K562 (cell line): ENCODE results near the gene TMED4. TPM values are rescaled to one million over a fixed set of nuclear protein-coding genes. Genes with fewer than 3 reads are reported as not detected.

Experiments used
- CAMTA2 ChIP-seq: fragments of 250-450 bp; sonication (Bioruptor Pico); conservative IDR thresholded peaks from 2 replicates; pipeline ENCODE4 v1.5.1; 2022
- DEAF1 ChIP-seq: fragments of 450-650 bp; formaldehyde crosslinking; IDR thresholded peaks from 2 replicates; pipeline ENCODE4 v1.4.0; 2020; ENCODE audit warnings: mild to moderate bottlenecking, moderate library complexity
- ETV6 ChIP-seq, 3 experiments: fragments of 150-350 bp in 1 of 3; sonication (generic) in 1 of 3; formaldehyde crosslinking in 1 of 3; IDR thresholded peaks; 2 replicates each; pipeline versions ENCODE4 v1.6.1 to v1.8.0; 2014 to 2022; ENCODE audit warnings: borderline replicate concordance in 2 of 3, low read depth in 2 of 3, antibody characterized with exemption in 1 of 3, low read length in 1 of 3, mild to moderate bottlenecking in 1 of 3, missing genetic modification reagents in 1 of 3
- HDGF ChIP-seq: fragments of 450-650 bp; IDR thresholded peaks from 2 replicates; pipeline ENCODE4 v1.6.1; 2016
- HNRNPL ChIP-seq: fragments of 200-400 bp; formaldehyde crosslinking; IDR thresholded peaks from 2 replicates; pipeline ENCODE4 v1.6.1; 2017; ENCODE audit warnings: low read depth, mild to moderate bottlenecking, low read length
- MXD1 ChIP-seq: fragments of 250-450 bp; sonication (Bioruptor Pico); IDR thresholded peaks from 2 replicates; pipeline ENCODE4 v1.8.0; 2021; ENCODE audit warnings: borderline replicate concordance, mild to moderate bottlenecking, moderate library complexity; ENCODE audit not compliant: poor library complexity, severe bottlenecking
- MXI1 ChIP-seq: IDR thresholded peaks from 2 replicates; pipeline ENCODE4 v1.6.1; 2011; ENCODE audit warnings: low read depth, mild to moderate bottlenecking, improper control_type of control experiment, low read length
- PHF8 ChIP-seq: fragments of 200-600 bp; sonication (generic); IDR thresholded peaks from 2 replicates; pipeline ENCODE4 v1.6.1; 2012; ENCODE audit warnings: mixed run types, mild to moderate bottlenecking, inconsistent platforms, low read length, moderate library complexity, borderline replicate concordance
- PRDM10 ChIP-seq: fragments of 450-650 bp; IDR thresholded peaks from 2 replicates; pipeline ENCODE4 v1.6.1; 2018; ENCODE audit not compliant: partially characterized antibody
- RFX7 ChIP-seq: fragments of 250-450 bp; sonication (Bioruptor Pico); IDR thresholded peaks from 2 replicates; pipeline ENCODE4 v1.5.1; 2021; ENCODE audit warnings: mild to moderate bottlenecking
- SMARCC2 ChIP-seq: fragments of 450-650 bp; IDR thresholded peaks from 2 replicates; pipeline ENCODE4 v1.6.1; 2017; ENCODE audit warnings: antibody characterized with exemption, moderate library complexity, mild to moderate bottlenecking, low read depth
- TAF15 ChIP-seq: fragments of 200-400 bp; formaldehyde crosslinking; IDR thresholded peaks from 2 replicates; pipeline ENCODE4 v1.6.1; 2017; ENCODE audit warnings: mild to moderate bottlenecking, low read depth, low read length, moderate library complexity
- TOE1 ChIP-seq, 2 experiments: fragments of 450-650 bp in 1 of 2; sonication (generic) in 1 of 2; formaldehyde crosslinking in 1 of 2; IDR thresholded peaks; 2 replicates each; pipeline versions ENCODE4 v1.7.1 to v1.8.0; 2016 to 2022; ENCODE audit warnings: borderline replicate concordance in 2 of 2, mild to moderate bottlenecking in 2 of 2, antibody characterized with exemption in 1 of 2, inconsistent platforms in 1 of 2, low read depth in 1 of 2, missing genetic modification reagents in 1 of 2, moderate library complexity in 1 of 2
- ZBTB2 ChIP-seq: fragments of 450-650 bp; IDR thresholded peaks from 2 replicates; pipeline ENCODE4 v1.6.1; 2016; ENCODE audit warnings: antibody characterized with exemption
- ZFP1 ChIP-seq: fragments of 450-650 bp; formaldehyde crosslinking; IDR thresholded peaks from 2 replicates; pipeline ENCODE4 v1.4.0; 2020; ENCODE audit warnings: mild to moderate bottlenecking, mixed read lengths
- ZNF224 ChIP-seq: sonication (generic); formaldehyde crosslinking; IDR thresholded peaks from 2 replicates; pipeline ENCODE4 v1.8.0; 2022; ENCODE audit warnings: mild to moderate bottlenecking, missing genetic modification reagents
- ZNF408 ChIP-seq: fragments of 250-450 bp; sonication (Bioruptor Pico); IDR thresholded peaks from 2 replicates; pipeline ENCODE4 v1.4.0; 2020; ENCODE audit warnings: low read depth, mild to moderate bottlenecking, moderate library complexity
- ZNF436 ChIP-seq: fragments of 250-450, 450-650 bp; sonication (Bioruptor Pico); formaldehyde crosslinking; IDR thresholded peaks from 2 replicates; pipeline ENCODE4 v1.7.0; 2020; ENCODE audit warnings: mild to moderate bottlenecking
- polyA plus RNA-seq, 8 experiments: library from polyadenylated mRNA; depleted of rRNA in 4 of 8; stranded (reverse) in 5 of 8; unstranded in 3 of 8; fragments of >200 nt; fragmentation: Nextera tagmentation in 2 of 8; fragmentation: Illumina TruSeq in 1 of 8; extraction: Ambion mirVana in 2 of 8; extraction: Trizol in 1 of 8; gene quantifications; 2 replicates each; pipeline versions ENCODE4 v1.2.1 to v1.2.3, GENCODE V29; 2011 to 2014; ENCODE audit warnings: inconsistent platforms in 1 of 8, missing spikeins in 1 of 8
- total RNA-seq, 7 experiments: library from RNA; depleted of rRNA in 6 of 7; stranded (reverse); fragments of >200 nt in 6 of 7; fragmentation: Illumina TruSeq in 2 of 7; extraction: Trizol in 2 of 7; gene quantifications; 2 replicates each; pipeline versions ENCODE4 v1.2.1 to v1.2.3, GENCODE V29; 2011 to 2021; ENCODE audit warnings: low replicate concordance in 1 of 7

Gene TMED4
- total and polyA plus RNA-seq, 9 of the 15 experiments (the other 6 are each of a cell fraction or from before 2014, with no cell fraction given), result 20.3 to 64.0 (median 42.1) TPM

GRCh38 chr7:44606341-44607140 is 24.5 kb upstream of the TMED4 start, which contains the start of gene OGDH (continued):
- no peak for TF ChIP-seq SMARCC2
- no peak for TF ChIP-seq RFX7 (CRISPR knock-in tag)
- no peak for TF ChIP-seq CAMTA2 (CRISPR knock-in tag)
- no peak for TF ChIP-seq MXI1
- TF ChIP-seq ZNF408 (CRISPR knock-in tag), result no peak
- TF ChIP-seq ZFP1 (CRISPR knock-in tag), result no peak
- TF ChIP-seq TAF15, result 0 out of 2 replicates have a peak, but pooled peaks have one; percentile 63
- TF ChIP-seq HNRNPL, result peak; percentile 43; the same call in 1 of the 2 replicates
- TF ChIP-seq ETV6 (IDR thresholded peaks at IDR 0.05; ENCODE audit: borderline replicate concordance in 1 of 2, low read depth in 2 of 2, low read length in 1 of 2), result no peak
- TF ChIP-seq ETV6 (CRISPR knock-in tag; IDR thresholded peaks at IDR 0.05; ENCODE audit: borderline replicate concordance), result 0 out of 2 replicates have a peak, but pooled peaks have one; percentile 62
- TF ChIP-seq ZNF224 (CRISPR knock-in tag), result no peak
- peak; percentile 65 for TF ChIP-seq ZBTB2
- peak; percentile 92; the same call in 1 of the 2 replicates for TF ChIP-seq PHF8
- no peak for TF ChIP-seq PRDM10
- TF ChIP-seq HDGF, result no peak
- no peak for TF ChIP-seq MXD1 (CRISPR knock-in tag)
- peak; percentile 96 for TF ChIP-seq TOE1 (IDR thresholded peaks at IDR 0.05; ENCODE audit: borderline replicate concordance)
- no peak for TF ChIP-seq TOE1 (CRISPR knock-in tag; IDR thresholded peaks at IDR 0.05; ENCODE audit: borderline replicate concordance, low read depth)
- TF ChIP-seq DEAF1 (CRISPR knock-in tag), result no peak
- TF ChIP-seq ZNF436 (CRISPR knock-in tag), result no peak
